GM18508 (cell line): ENCODE data around the gene TEX11.
"Not testable (repeated sequence)": the region's sequence is repeated elsewhere in the genome, so short reads cannot be mapped to it uniquely, and the experiment has no call there.

Source experiments
- ATAC-seq: cut with Tn5 transposase; IDR thresholded peaks from one replicate; pipeline ENCODE4 v1.9.1; 2021; ENCODE audit warnings: moderate number of reproducible peaks; ENCODE audit not compliant: insufficient read depth, unreplicated experiment

Gene TEX11

GRCh38 chrX:70621743-70622142 is 286.8 kb downstream of the TEX11 start:
- no peak for ATAC-seq

- no peak for ATAC-seq
These were observed 290.0 kb downstream of the TEX11 start for GRCh38 chrX:70618467-70618866.

- no peak for ATAC-seq
These were observed 295.2 kb downstream of the TEX11 start for GRCh38 chrX:70613295-70613694.

GRCh38 chrX:70605352-70605751 is 303.2 kb downstream of the TEX11 start:
- no peak for ATAC-seq

GRCh38 chrX:70592091-70592490 is 316.4 kb downstream of the TEX11 start:
- ATAC-seq: no peak

GRCh38 chrX:70587158-70587557 is 321.4 kb downstream of the TEX11 start:
- not testable (repeated sequence) for ATAC-seq

GRCh38 chrX:70577442-70577841 is 331.1 kb downstream of the TEX11 start:
- no peak for ATAC-seq

GRCh38 chrX:70569922-70570576 is 338.5 kb downstream of the TEX11 start:
- ATAC-seq: not testable (repeated sequence)

GRCh38 chrX:70554948-70555347 is 353.6 kb downstream of the TEX11 start:
- ATAC-seq: no peak

GRCh38 chrX:70554523-70554922 is 354.0 kb downstream of the TEX11 start:
- ATAC-seq: no peak

GRCh38 chrX:70554081-70554480 is 354.4 kb downstream of the TEX11 start:
- ATAC-seq: no peak

- ATAC-seq: no peak
These were observed 355.0 kb downstream of the TEX11 start for GRCh38 chrX:70553516-70553915.

GRCh38 chrX:70552130-70552704 is 356.3 kb downstream of the TEX11 start:
- no peak for ATAC-seq

GRCh38 chrX:70549429-70549828 is 359.1 kb downstream of the TEX11 start:
- no peak for ATAC-seq

GRCh38 chrX:70535198-70535597 is 373.3 kb downstream of the TEX11 start:
- no peak for ATAC-seq

GRCh38 chrX:70527610-70528345 is 380.7 kb downstream of the TEX11 start:
- ATAC-seq: no peak

- no peak for ATAC-seq
These were observed 381.5 kb downstream of the TEX11 start for GRCh38 chrX:70527053-70527452.

- no peak for ATAC-seq
These were observed 382.8 kb downstream of the TEX11 start for GRCh38 chrX:70525733-70526132.

GRCh38 chrX:70515692-70516091 is 392.8 kb downstream of the TEX11 start:
- ATAC-seq: not testable (repeated sequence)

- not testable (repeated sequence) for ATAC-seq
These were observed 393.2 kb downstream of the TEX11 start for GRCh38 chrX:70515270-70515669.

GRCh38 chrX:70509078-70509477 is 399.4 kb downstream of the TEX11 start:
- no peak for ATAC-seq
